GM19438 (cell line): ENCODE data around the gene RAB11A.
A peak's percentile ranks its signal among the peaks of the same experiment; 100 is the strongest.

ENCODE experiments used
- ATAC-seq: cut with Tn5 transposase; IDR thresholded peaks from one replicate; pipeline ENCODE4 v1.9.1; 2021; ENCODE audit warnings: low read depth; ENCODE audit not compliant: unreplicated experiment

The RAB11A gene

GRCh38 chr15:65869126-65869953 is at the start of gene RAB11A:
RAB11A (plus strand) TSS chr15:65869491; CDS start chr15:65869586, 95 bp downstream.
- peak; percentile 85 for ATAC-seq

GRCh38 chr15:65819563-65819960 is 49.7 kb upstream of the RAB11A start:
- no peak for ATAC-seq

- no peak for ATAC-seq
Observed at GRCh38 chr15:65821070-65821469, 48.2 kb upstream of the RAB11A start.

GRCh38 chr15:65822316-65822715 is 47.0 kb upstream of the RAB11A start:
- no peak for ATAC-seq

GRCh38 chr15:65824031-65824743 is 45.1 kb upstream of the RAB11A start:
- no peak for ATAC-seq

- ATAC-seq = no peak
Observed at GRCh38 chr15:65824941-65825544, 44.2 kb upstream of the RAB11A start.

GRCh38 chr15:65827065-65827464 is 42.2 kb upstream of the RAB11A start:
- no peak for ATAC-seq

- no peak for ATAC-seq
Observed at GRCh38 chr15:65828585-65828984, 40.7 kb upstream of the RAB11A start.

- ATAC-seq = no peak
Observed at GRCh38 chr15:65829130-65829764, 40.0 kb upstream of the RAB11A start.

- ATAC-seq = no peak
Observed at GRCh38 chr15:65832549-65833364, 36.5 kb upstream of the RAB11A start.

GRCh38 chr15:65833501-65834205 is 35.6 kb upstream of the RAB11A start:
- ATAC-seq = no peak

- no peak for ATAC-seq
Observed at GRCh38 chr15:65834603-65835282, 34.5 kb upstream of the RAB11A start.

GRCh38 chr15:65835447-65835846 is 33.8 kb upstream of the RAB11A start:
- no peak for ATAC-seq

- no peak for ATAC-seq
Observed at GRCh38 chr15:65836665-65837064, 32.6 kb upstream of the RAB11A start.

- no peak for ATAC-seq
Observed at GRCh38 chr15:65837301-65838294, 31.7 kb upstream of the RAB11A start.

- no peak for ATAC-seq
Observed at GRCh38 chr15:65839354-65839901, 29.9 kb upstream of the RAB11A start.

- ATAC-seq = no peak
Observed at GRCh38 chr15:65839985-65840384, 29.3 kb upstream of the RAB11A start.
